Mucosa of rectum (tissue), 2 donors: Measurements from ENCODE around the gene PEX7.
"Not testable (repeated sequence)": the region's sequence is repeated elsewhere in the genome, so short reads cannot be mapped to it uniquely, and the experiment has no call there.

Source experiments
- H3K27ac ChIP-seq, 2 donors: one replicate each; pipeline ENCODE4 v1.7.0; 2013; ENCODE audit warnings: inconsistent platforms in 2 of 2, low read depth in 2 of 2, low read length in 2 of 2
- H3K27me3 ChIP-seq, 2 donors: one replicate each; pipeline ENCODE4 v1.7.0; 2013; ENCODE audit warnings: low read length in 2 of 2; ENCODE audit not compliant: control insufficient read depth in 2 of 2, insufficient read depth in 2 of 2
- H3K36me3 ChIP-seq, 2 donors: one replicate each; pipeline ENCODE4 v1.7.0; 2013; ENCODE audit warnings: low read length in 2 of 2; ENCODE audit not compliant: control insufficient read depth in 2 of 2, insufficient read depth in 2 of 2
- H3K4me1 ChIP-seq, 2 donors: one replicate each; pipeline ENCODE4 v1.7.0; 2013; ENCODE audit warnings: low read length in 2 of 2, mild to moderate bottlenecking in 1 of 2; ENCODE audit not compliant: control insufficient read depth in 2 of 2, insufficient read depth in 2 of 2
- H3K4me3 ChIP-seq, 2 donors: one replicate each; pipeline ENCODE4 v1.7.0; 2013; ENCODE audit warnings: low read length in 2 of 2
- H3K9ac ChIP-seq, 2 donors: one replicate each; pipeline ENCODE4 v1.7.0; 2013; ENCODE audit warnings: low read length in 2 of 2, low read depth in 1 of 2, mild to moderate bottlenecking in 1 of 2
- H3K9me3 ChIP-seq, 2 donors: one replicate each; pipeline ENCODE4 v1.7.0; 2013; ENCODE audit warnings: low read length in 2 of 2; ENCODE audit not compliant: control insufficient read depth in 2 of 2
- donor health status: healthy.
- donor health status: Normal muscosa, but diverticular disease.

Gene PEX7

DNA sequence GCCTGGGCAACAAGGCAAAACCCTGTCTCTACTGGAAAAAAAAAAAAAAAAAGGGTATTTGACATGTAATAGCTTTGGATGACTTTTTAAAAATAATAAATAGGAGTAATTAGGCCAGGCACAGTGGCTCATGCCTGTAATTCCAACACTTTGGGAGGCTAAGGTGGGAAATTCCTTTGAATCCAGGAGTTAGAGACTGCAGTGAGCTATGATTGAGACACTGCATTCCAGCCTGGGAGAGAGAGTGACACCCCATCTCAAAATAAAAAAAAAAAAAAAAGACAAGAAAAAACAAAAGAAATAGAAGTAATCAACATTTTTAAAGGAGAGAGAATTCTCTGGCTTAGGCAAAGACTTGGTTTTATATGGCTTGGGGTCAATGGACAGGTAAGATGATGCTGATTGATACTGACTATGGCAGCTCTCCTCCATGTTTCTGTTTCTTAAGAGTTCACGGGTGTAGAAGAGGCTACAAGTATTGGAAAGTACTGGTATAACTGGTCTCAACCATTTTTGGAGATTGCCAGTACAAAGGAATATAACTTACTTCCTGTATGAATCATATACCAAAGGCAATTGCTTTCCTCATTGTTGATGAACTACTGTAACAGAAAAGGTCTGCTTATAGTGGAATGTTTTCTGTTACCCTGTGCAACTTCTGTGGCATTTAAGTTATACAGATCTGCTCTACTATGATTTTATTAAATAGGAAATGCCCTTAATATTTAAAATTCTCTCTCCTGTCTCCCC, 40.2 kb upstream of the PEX7 start:
- H3K36me3 ChIP-seq: no peaks in the 10 kb centered on the region
- no peak overlapping the region for H3K9ac ChIP-seq
- no peak overlapping the region for H3K4me3 ChIP-seq
- H3K27me3 ChIP-seq: no peaks in the 10 kb centered on the region
- H3K4me1 ChIP-seq: peaks cover 22 to 26% of the 10 kb centered on the region in 2 donors
- H3K9me3 ChIP-seq: no peaks in the 10 kb centered on the region
- no peak overlapping the region for H3K27ac ChIP-seq

DNA sequence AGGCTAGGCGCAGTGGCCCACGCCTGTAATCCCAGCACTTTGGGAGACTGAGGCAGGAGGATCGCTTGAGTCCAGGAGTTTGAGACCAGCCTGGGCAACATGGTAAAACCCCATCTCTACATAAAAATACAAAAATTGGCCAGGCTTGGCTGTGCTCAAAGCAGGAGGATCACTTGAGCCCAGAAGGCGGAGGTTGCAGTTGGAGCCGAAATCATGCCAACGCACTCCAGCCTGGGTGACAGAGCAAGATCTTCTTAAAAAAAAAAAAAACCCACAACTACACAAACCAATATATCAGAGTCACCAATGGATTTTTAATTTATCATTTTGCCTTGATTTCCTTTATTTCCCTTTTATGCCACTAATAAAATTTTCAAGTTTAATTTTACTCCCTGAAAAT, 39.4 kb upstream of the PEX7 start:
- no peak overlapping the region for H3K27ac ChIP-seq
- H3K4me3 ChIP-seq: no peak overlapping the region
- no peaks in the 10 kb centered on the region for H3K27me3 ChIP-seq
- peaks cover 26 to 28% of the 10 kb centered on the region in 2 donors for H3K4me1 ChIP-seq
- H3K9me3 ChIP-seq: no peaks in the 10 kb centered on the region
- H3K9ac ChIP-seq: no peak overlapping the region
- no peaks in the 10 kb centered on the region for H3K36me3 ChIP-seq

DNA sequence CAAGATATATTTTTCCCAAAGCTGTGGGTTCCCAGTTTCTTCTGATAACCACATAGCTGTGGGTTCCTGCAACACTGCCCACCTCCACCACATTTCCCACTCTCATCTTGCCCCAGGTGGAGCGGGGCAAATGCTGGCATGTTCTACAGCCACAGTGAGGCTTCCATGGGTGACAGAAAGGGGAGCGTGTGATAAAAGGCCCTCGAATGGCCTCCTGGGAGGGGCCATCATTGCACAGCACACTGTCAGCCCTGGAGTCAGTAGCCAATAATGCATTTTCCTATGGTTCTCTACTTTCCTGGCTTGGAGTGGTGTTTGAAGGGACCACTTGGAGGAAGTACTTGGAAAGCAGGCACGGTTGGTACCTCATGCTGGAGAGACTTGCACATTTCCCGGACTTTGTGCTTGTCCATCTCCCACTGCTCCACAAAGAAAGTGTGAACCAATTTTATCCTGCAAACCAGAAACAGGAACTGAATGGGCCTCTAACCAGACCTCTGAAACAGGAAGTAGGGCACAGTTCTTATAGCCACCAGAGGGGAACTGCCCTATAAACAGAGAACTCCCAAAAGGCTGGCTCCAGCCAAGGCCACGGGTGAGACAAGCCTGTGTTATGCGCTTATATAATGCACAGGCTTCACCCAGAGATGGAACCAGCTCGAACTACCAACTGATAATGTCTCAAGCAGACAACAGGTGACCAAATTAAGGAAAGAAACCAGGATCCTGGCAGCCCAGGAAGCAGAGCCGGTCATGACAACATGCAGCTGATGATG, 38.7 kb upstream of the PEX7 start:
- no peaks in the 10 kb centered on the region for H3K27me3 ChIP-seq
- no peak overlapping the region for H3K9ac ChIP-seq
- peak overlapping the region; percentile 37 to 58 for H3K27ac ChIP-seq
- peak overlapping the region in 1 of 2 donors; percentile 49 for H3K4me3 ChIP-seq
- H3K9me3 ChIP-seq: no peaks in the 10 kb centered on the region
- peaks cover 26 to 29% of the 10 kb centered on the region in 2 donors for H3K4me1 ChIP-seq
- no peaks in the 10 kb centered on the region for H3K36me3 ChIP-seq

DNA sequence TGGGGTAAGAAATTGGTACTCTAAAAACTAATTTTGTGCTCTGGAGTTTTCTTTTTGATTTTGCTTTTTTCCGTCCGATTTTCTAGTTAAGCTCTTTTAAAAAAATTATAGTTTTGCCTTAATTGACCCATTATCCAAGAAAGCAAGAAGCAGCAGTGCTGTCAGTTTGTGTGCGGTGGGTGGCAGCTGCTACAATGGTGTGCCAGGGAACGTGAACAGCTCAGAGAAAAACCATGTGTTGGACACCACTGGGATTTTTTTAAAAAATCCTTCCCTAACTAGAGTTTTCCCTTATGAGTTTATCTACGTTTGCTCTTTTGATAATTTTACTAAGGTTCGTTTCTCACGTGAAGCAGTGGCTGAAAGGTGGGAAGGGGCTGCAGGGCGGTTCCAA, 38.1 kb upstream of the PEX7 start:
- Histone ChIP-seq H3K4me1 (peaks cover 26 to 30% of the 10 kb centered on the region in 2 donors), H3K36me3 (no peaks in the 10 kb centered on the region), H3K9me3 (no peaks in the 10 kb centered on the region), H3K9ac (no peak overlapping the region), H3K4me3 (peak overlapping the region in 1 of 2 donors; percentile 49), H3K27me3 (no peaks in the 10 kb centered on the region), H3K27ac (peak overlapping the region; percentile 37 to 58)

DNA sequence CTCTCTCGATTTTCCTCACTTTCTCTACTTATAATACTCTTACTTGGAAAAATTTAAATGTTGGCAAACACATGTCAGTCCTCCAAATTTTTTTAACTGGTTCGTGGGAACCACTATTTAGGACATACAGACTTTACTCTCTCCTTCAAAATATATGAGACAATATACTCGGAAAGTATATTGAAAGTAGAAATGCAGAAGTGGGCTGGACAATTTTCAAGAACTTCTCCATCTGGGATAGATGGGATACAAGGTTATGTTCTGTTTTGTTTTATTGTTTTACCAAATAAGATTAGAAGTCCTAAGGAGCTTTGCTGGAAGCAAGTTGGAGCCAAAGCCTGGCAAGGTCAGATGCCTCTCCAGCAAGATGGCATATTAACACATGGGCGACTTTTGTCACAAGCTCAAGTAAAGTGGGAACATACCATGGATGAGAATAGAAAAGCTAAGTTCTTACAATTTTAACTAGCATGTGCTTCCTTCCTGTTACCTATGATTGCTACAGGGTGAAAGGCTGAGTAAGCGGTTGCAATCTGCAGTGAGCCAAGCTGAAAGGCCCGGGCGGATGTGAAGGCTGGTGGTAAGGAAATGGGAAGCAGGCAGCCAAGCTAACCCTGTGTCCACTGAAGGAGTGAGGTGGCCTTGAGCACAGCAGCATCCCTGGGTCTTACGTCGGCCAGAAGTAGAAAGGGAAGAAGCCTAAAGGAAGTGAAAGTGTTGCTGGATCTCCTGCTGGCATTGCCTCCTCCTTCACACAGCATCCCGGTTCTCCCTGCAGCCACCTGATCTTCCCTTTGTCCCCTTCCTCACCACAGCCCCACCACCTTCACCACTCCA, 37.3 kb upstream of the PEX7 start:
- Histone ChIP-seq H3K36me3 (no peaks in the 10 kb centered on the region), H3K4me1 (peaks cover 25 to 30% of the 10 kb centered on the region in 2 donors), H3K27me3 (no peaks in the 10 kb centered on the region), H3K27ac (peak overlapping the region in 1 of 2 donors; percentile 45), H3K4me3 (peak overlapping the region; percentile 21 to 49), H3K9ac (peak overlapping the region in 1 of 2 donors; percentile 34), H3K9me3 (no peaks in the 10 kb centered on the region)

DNA sequence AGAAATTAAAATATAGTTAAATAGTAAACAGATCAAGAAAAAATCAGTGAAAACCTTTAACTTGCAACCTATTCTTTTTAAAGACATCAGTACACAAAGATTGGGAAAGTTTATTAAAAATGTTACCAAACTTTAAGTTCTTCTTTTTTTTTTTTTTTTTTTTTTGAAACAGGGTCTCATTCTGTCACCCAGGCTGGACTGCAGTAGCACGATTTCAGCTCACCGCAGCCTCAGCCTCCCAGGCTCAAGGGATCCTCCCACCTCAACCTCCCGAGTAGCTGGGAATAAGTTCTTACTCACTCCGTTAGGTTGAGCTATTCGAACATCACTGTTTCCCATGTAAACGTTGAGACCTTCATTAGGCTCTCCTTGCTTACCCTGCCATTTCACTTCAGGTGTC, 35.7 kb upstream of the PEX7 start:
- no peak overlapping the region for H3K4me3 ChIP-seq
- H3K27me3 ChIP-seq: no peaks in the 10 kb centered on the region
- no peaks in the 10 kb centered on the region for H3K9me3 ChIP-seq
- H3K4me1 ChIP-seq: peaks cover 26 to 30% of the 10 kb centered on the region in 2 donors
- H3K9ac ChIP-seq: no peak overlapping the region
- no peaks in the 10 kb centered on the region for H3K36me3 ChIP-seq
- no peak overlapping the region for H3K27ac ChIP-seq

DNA sequence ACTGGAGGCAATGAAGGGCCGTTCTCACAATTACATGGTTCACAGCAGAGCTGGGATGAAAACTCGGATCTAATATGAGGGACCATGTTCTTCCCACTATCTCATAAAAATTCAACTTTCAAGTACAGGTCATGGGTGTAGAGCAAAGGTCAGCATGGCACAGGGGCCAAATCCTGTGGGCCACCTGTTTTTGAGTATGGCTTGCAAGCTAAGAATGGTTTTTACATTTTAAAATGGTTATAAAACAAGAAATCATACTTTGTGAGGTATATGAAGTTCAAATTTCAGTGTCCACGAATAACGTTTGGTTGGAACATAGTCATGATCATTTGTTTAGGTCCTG, 34.7 kb upstream of the PEX7 start:
- Histone ChIP-seq H3K9me3 (no peaks in the 10 kb centered on the region), H3K36me3 (no peaks in the 10 kb centered on the region), H3K27me3 (no peaks in the 10 kb centered on the region), H3K4me3 (peak overlapping the region in 1 of 2 donors; percentile 13), H3K9ac (no peak overlapping the region), H3K4me1 (peaks cover 24 to 30% of the 10 kb centered on the region in 2 donors), H3K27ac (peak overlapping the region; percentile 21 to 52)

DNA sequence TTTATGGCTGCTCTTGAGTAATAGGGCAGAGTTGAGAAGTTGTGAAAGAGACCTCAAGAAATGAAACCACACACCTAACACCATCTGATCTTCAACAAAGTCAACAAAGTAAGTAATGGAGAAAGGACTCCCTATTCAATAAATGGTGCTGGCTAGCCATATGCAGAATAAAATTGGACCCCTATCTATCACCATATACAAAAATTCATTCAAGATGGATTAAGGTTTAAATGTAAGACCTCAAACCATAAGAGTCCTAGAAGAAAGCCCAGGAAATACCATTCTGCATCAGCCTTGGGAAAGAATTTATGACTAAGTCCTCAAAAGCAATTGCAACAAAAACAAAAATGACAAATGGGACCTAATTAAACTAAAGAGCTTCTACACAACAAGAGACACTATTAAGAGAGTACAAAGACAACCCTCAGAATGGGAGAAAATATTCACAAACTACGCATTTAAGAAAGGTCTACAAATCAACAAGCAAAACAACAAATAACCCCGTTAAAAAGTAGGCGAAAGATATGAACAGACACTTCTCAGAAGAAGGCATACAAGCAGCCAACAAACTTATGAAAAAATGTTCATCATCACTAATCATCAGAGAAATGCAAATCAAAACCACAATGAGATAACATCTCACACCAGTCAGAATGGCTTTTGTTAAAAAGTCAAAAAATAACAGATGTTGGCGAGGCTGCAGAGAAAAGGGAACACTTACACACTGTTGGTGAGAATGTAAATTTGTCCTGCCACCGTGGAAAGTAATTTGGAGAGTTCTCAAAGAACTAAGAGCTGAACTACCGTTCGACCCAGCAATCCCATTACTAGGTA, 34.1 kb upstream of the PEX7 start:
- Histone ChIP-seq H3K9ac (no peak overlapping the region), H3K27ac (peak overlapping the region; percentile 21 to 52), H3K4me1 (peaks cover 22 to 31% of the 10 kb centered on the region in 2 donors), H3K27me3 (no peaks in the 10 kb centered on the region), H3K4me3 (peak overlapping the region in 1 of 2 donors; percentile 9), H3K9me3 (no peaks in the 10 kb centered on the region), H3K36me3 (no peaks in the 10 kb centered on the region)

DNA sequence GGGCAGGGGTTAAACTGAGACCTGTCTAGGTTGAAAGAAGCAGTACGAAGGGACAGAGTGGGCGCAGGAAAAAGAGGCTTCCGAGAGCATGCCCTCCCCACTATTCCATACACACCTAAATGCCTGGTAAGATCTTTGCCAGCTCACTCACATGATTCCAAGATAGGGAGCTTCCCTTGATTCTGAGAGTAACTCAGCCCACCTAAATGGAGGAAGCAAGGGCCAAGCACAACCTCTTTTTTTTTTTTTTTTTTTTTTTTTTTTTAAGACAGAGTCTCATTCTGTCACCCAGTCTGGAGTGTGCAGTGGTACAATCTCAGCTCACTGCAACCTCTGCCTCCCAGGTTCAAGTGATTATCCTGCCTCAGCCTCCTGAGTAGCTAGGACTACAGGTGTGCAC, 33.0 kb upstream of the PEX7 start:
- Histone ChIP-seq H3K4me1 (peaks cover 16 to 23% of the 10 kb centered on the region in 2 donors), H3K4me3 (peak overlapping the region in 1 of 2 donors; percentile 38), H3K27ac (peak overlapping the region in 1 of 2 donors; percentile 9)
- H3K36me3 ChIP-seq, H3K9me3 ChIP-seq, H3K27me3 ChIP-seq, H3K9ac ChIP-seq: not testable (repeated sequence)
